SKM-1 treated with dmso at 0.1 percent for 144 hours (cell line): ENCODE data around the gene METTL15.
"Not testable (repeated sequence)": the region's sequence is repeated elsewhere in the genome, so short reads cannot be mapped to it uniquely, and the experiment has no call there.

ENCODE experiments used
- DNase-seq: peaks from one replicate; lab custom pipeline; 2025; ENCODE audit not compliant: unreplicated experiment; lab: John Stamatoyannopoulos, UW

Gene METTL15

GRCh38 chr11:28195449-28195848, 87.3 kb downstream of the METTL15 start:
- DNase-seq, result no peak

- no peak for DNase-seq
Observed at GRCh38 chr11:28209906-28210305, 101.7 kb downstream of the METTL15 start.

- not testable (repeated sequence) for DNase-seq
Observed at GRCh38 chr11:28222063-28222462, 113.9 kb downstream of the METTL15 start.

- no peak for DNase-seq
Observed at GRCh38 chr11:28223577-28223976, 115.4 kb downstream of the METTL15 start.

- no peak for DNase-seq
Observed at GRCh38 chr11:28223994-28224393, 115.8 kb downstream of the METTL15 start.

- DNase-seq, result no peak
Observed at GRCh38 chr11:28227460-28227859, 119.3 kb downstream of the METTL15 start.

GRCh38 chr11:28228196-28228895, 120.2 kb downstream of the METTL15 start:
- no peak for DNase-seq

- DNase-seq, result no peak
Observed at GRCh38 chr11:28231475-28231874, 123.3 kb downstream of the METTL15 start.

GRCh38 chr11:28232649-28233048, 124.5 kb downstream of the METTL15 start:
- no peak for DNase-seq

GRCh38 chr11:28241760-28242159, 133.6 kb downstream of the METTL15 start:
- DNase-seq, result no peak

- DNase-seq, result no peak
Observed at GRCh38 chr11:28242596-28242995, 134.4 kb downstream of the METTL15 start.

- DNase-seq, result no peak
Observed at GRCh38 chr11:28243061-28243460, 134.9 kb downstream of the METTL15 start.

GRCh38 chr11:28243581-28243980, 135.4 kb downstream of the METTL15 start:
- DNase-seq, result no peak

- no peak for DNase-seq
Observed at GRCh38 chr11:28245131-28245530, 136.9 kb downstream of the METTL15 start.

- no peak for DNase-seq
Observed at GRCh38 chr11:28250192-28250591, 142.0 kb downstream of the METTL15 start.

GRCh38 chr11:28251257-28251656, 143.1 kb downstream of the METTL15 start:
- no peak for DNase-seq

GRCh38 chr11:28257761-28258160, 149.6 kb downstream of the METTL15 start:
- DNase-seq, result no peak

- DNase-seq, result no peak
Observed at GRCh38 chr11:28259177-28259843, 151.1 kb downstream of the METTL15 start.

- DNase-seq, result no peak
Observed at GRCh38 chr11:28268925-28269324, 160.7 kb downstream of the METTL15 start.

- no peak for DNase-seq
Observed at GRCh38 chr11:28269586-28269985, 161.4 kb downstream of the METTL15 start.

GRCh38 chr11:28272247-28272646, 164.1 kb downstream of the METTL15 start:
- DNase-seq, result not testable (repeated sequence)

- DNase-seq, result no peak
Observed at GRCh38 chr11:28274216-28274615, 166.0 kb downstream of the METTL15 start.

- DNase-seq, result no peak
Observed at GRCh38 chr11:28284196-28284595, 176.0 kb downstream of the METTL15 start.
